Measurements from ENCODE around the gene COL4A6.

Gene COL4A6

GRCh38 chrX:108230574-108230973 is 207.6 kb downstream of the COL4A6 start:
- no peak for TF ChIP-seq CTCF (IDR thresholded peaks at IDR 0.05; ENCODE audit: low read length)
- H3K27me3 ChIP-seq (ENCODE audit: insufficient read depth, low read length): no peaks in the 10 kb centered on the region
- H3K4me3 ChIP-seq (ENCODE audit: low read depth, low read length, poor library complexity, severe bottlenecking): no peak overlapping the region

GRCh38 chrX:108224727-108225621 is 213.2 kb downstream of the COL4A6 start:
- H2AFZ ChIP-seq (ENCODE audit: low read length): no peak overlapping the region
- H3K36me3 ChIP-seq (ENCODE audit: insufficient read depth, low read length): no peaks in the 10 kb centered on the region
- H3F3A ChIP-seq (ENCODE audit: insufficient read depth, low read length): no peaks in the 10 kb centered on the region
- H3K9ac ChIP-seq (ENCODE audit: low read length): no peak overlapping the region
- H3K27me3 ChIP-seq (ENCODE audit: insufficient read depth, low read length): no peaks in the 10 kb centered on the region
- no peaks in the 10 kb centered on the region for H3K4me1 ChIP-seq (ENCODE audit: insufficient read depth, low read length, severe bottlenecking)
- H3K27ac ChIP-seq (ENCODE audit: low read depth, low read length, poor library complexity, severe bottlenecking): no peak overlapping the region
- H4K20me1 ChIP-seq (ENCODE audit: insufficient read depth, low read length): no peaks in the 10 kb centered on the region
- no peaks in the 10 kb centered on the region for H3K79me2 ChIP-seq (ENCODE audit: insufficient read depth, low read length)
- no peaks in the 10 kb centered on the region for H3K9me3 ChIP-seq (ENCODE audit: low read length)
- H3K4me2 ChIP-seq (ENCODE audit: low read length): no peak overlapping the region
- H3K9me2 ChIP-seq (ENCODE audit: low read depth, low read length): no peaks in the 10 kb centered on the region
- no peak overlapping the region for H3K4me3 ChIP-seq (ENCODE audit: low read depth, low read length, poor library complexity, severe bottlenecking)
- TF ChIP-seq CTCF (IDR thresholded peaks at IDR 0.05; ENCODE audit: low read length) (peak; percentile 51), EZH2 (IDR thresholded peaks at IDR 0.05; ENCODE audit: borderline replicate concordance, low read length) (no peak)

More at GRCh38 chrX:108230574-108230973, 207.6 kb downstream of the COL4A6 start:
- Histone ChIP-seq H3K27ac (ENCODE audit: low read depth, low read length, poor library complexity, severe bottlenecking) (no peak overlapping the region), H3K9ac (ENCODE audit: low read length) (no peak overlapping the region), H3K9me3 (ENCODE audit: low read length) (no peaks in the 10 kb centered on the region), H3F3A (ENCODE audit: insufficient read depth, low read length) (no peaks in the 10 kb centered on the region), H3K9me2 (ENCODE audit: low read depth, low read length) (no peaks in the 10 kb centered on the region), H2AFZ (ENCODE audit: low read length) (no peak overlapping the region), H4K20me1 (ENCODE audit: insufficient read depth, low read length) (no peaks in the 10 kb centered on the region), H3K79me2 (ENCODE audit: insufficient read depth, low read length) (no peaks in the 10 kb centered on the region), H3K36me3 (ENCODE audit: insufficient read depth, low read length) (no peaks in the 10 kb centered on the region), H3K4me1 (ENCODE audit: insufficient read depth, low read length, severe bottlenecking) (no peaks in the 10 kb centered on the region), H3K4me2 (ENCODE audit: low read length) (no peak overlapping the region)

GRCh38 chrX:108224218-108224617 is 214.0 kb downstream of the COL4A6 start:
- H3K9me3 ChIP-seq (ENCODE audit: low read length): no peaks in the 10 kb centered on the region
- H3K27me3 ChIP-seq (ENCODE audit: insufficient read depth, low read length): no peaks in the 10 kb centered on the region
- H3K36me3 ChIP-seq (ENCODE audit: insufficient read depth, low read length): no peaks in the 10 kb centered on the region
- H3K9me2 ChIP-seq (ENCODE audit: low read depth, low read length): no peaks in the 10 kb centered on the region
- H4K20me1 ChIP-seq (ENCODE audit: insufficient read depth, low read length): no peaks in the 10 kb centered on the region
- no peak overlapping the region for H3K27ac ChIP-seq (ENCODE audit: low read depth, low read length, poor library complexity, severe bottlenecking)
- no peaks in the 10 kb centered on the region for H3K4me1 ChIP-seq (ENCODE audit: insufficient read depth, low read length, severe bottlenecking)
- no peaks in the 10 kb centered on the region for H3K79me2 ChIP-seq (ENCODE audit: insufficient read depth, low read length)
- H3K4me3 ChIP-seq (ENCODE audit: low read depth, low read length, poor library complexity, severe bottlenecking): no peak overlapping the region
- H3F3A ChIP-seq (ENCODE audit: insufficient read depth, low read length): no peaks in the 10 kb centered on the region
- H2AFZ ChIP-seq (ENCODE audit: low read length): no peak overlapping the region
- H3K4me2 ChIP-seq (ENCODE audit: low read length): no peak overlapping the region
- TF ChIP-seq EZH2 (IDR thresholded peaks at IDR 0.05; ENCODE audit: borderline replicate concordance, low read length) (no peak), CTCF (IDR thresholded peaks at IDR 0.05; ENCODE audit: low read length) (no peak)
- H3K9ac ChIP-seq (ENCODE audit: low read length): no peak overlapping the region

Measured in OCI-LY1 (cell line).